CD4-positive, alpha-beta T cell treated with Interleukin-15 for 1 hour (primary cell): ENCODE measurements around the gene GLIS1.
A peak's percentile ranks its signal among the peaks of the same experiment; 100 is the strongest.

Experiments used
- DNase-seq: peaks from one replicate; pipeline ENCODE4 v3.0.0-alpha.2; 2020

The GLIS1 gene

GRCh38 chr1:53575141-53575954 is 163.6 kb downstream of the GLIS1 start:
- peak; percentile 16 for DNase-seq

GRCh38 chr1:53574621-53575020 is 164.3 kb downstream of the GLIS1 start:
- DNase-seq, result no peak

- no peak for DNase-seq
Observed at GRCh38 chr1:53573931-53574330, 165.0 kb downstream of the GLIS1 start.

- DNase-seq, result no peak
Observed at GRCh38 chr1:53573522-53573921, 165.4 kb downstream of the GLIS1 start.

GRCh38 chr1:53572815-53573173 is 166.2 kb downstream of the GLIS1 start:
- no peak for DNase-seq

GRCh38 chr1:53572065-53572814 is 166.7 kb downstream of the GLIS1 start:
- no peak for DNase-seq

GRCh38 chr1:53568540-53568939 is 170.4 kb downstream of the GLIS1 start:
- no peak for DNase-seq

GRCh38 chr1:53567851-53568250 is 171.1 kb downstream of the GLIS1 start:
- DNase-seq, result no peak

GRCh38 chr1:53567450-53567849 is 171.5 kb downstream of the GLIS1 start:
- no peak for DNase-seq

- DNase-seq, result no peak
Observed at GRCh38 chr1:53563611-53564010, 175.4 kb downstream of the GLIS1 start.

GRCh38 chr1:53562981-53563379 is 176.0 kb downstream of the GLIS1 start:
- no peak for DNase-seq

GRCh38 chr1:53562291-53562980 is 176.5 kb downstream of the GLIS1 start:
- DNase-seq, result no peak

GRCh38 chr1:53561503-53562105 is 177.4 kb downstream of the GLIS1 start:
- no peak for DNase-seq

GRCh38 chr1:53560581-53561502 is 178.1 kb downstream of the GLIS1 start:
- no peak for DNase-seq

GRCh38 chr1:53559854-53560580 is 178.9 kb downstream of the GLIS1 start:
- no peak for DNase-seq

- DNase-seq, result no peak
Observed at GRCh38 chr1:53559391-53559815, 179.6 kb downstream of the GLIS1 start.

GRCh38 chr1:53558739-53559315 is 180.1 kb downstream of the GLIS1 start:
- peak; percentile 5 for DNase-seq

- peak; percentile 7 for DNase-seq
Observed at GRCh38 chr1:53557830-53558738, 180.9 kb downstream of the GLIS1 start.

- DNase-seq, result peak; percentile 9
Observed at GRCh38 chr1:53557369-53557768, 181.6 kb downstream of the GLIS1 start.
